Stomach (tissue), 4 donors: ENCODE results near the gene SLC13A2.

ENCODE experiments used
- EP300 ChIP-seq: sonication (generic); formaldehyde crosslinking; IDR thresholded peaks from one replicate; pipeline ENCODE4 v1.6.1; 2017; ENCODE audit warnings: antibody characterized with exemption
- POLR2A ChIP-seq, 4 donors: fragments of 450-650 bp; IDR thresholded peaks; one replicate each; pipeline ENCODE4 v1.6.1; 2016; ENCODE audit warnings: antibody characterized with exemption in 4 of 4, control low read depth in 2 of 4, mild to moderate bottlenecking in 1 of 4, moderate library complexity in 1 of 4
- TF ChIP-seq, protein P1 (sequence below), 7 experiments: fragments of 450-650 bp in 4 of 7; fragments of 200-600 bp in 3 of 7; sonication (generic) in 3 of 7; IDR thresholded peaks; one replicate each; pipeline ENCODE4 v1.5.1; 2016 to 2019; ENCODE audit warnings: antibody characterized with exemption in 7 of 7, control low read depth in 2 of 7, mild to moderate bottlenecking in 1 of 7

DNA sequence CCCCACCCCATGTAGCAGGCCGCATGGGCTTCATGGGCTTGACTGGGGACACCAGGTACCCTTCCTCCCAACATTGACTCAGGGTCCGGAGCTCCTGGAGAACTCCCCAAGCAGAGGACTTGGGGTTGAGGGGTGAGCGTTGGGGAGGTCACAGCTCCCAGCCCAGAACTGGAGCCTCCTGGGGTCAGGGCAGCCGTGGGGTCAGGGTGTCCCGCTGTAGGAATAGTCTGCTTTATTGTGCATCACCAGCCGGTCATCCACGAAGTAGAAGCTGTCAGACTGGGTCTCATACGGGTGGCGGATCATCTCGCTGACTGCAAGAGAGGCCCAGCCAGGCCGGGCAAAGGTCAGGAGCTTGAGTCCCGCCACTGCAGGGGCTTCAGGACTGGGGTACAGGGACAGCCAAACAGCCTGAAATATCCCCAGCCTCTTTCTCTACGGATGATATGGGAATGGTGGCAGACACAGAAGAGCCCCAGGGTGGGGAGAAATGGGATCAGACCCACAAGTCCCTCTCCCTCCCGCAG, 73.7 kb downstream of the SLC13A2 start:
- TF ChIP-seq, protein P1, sequence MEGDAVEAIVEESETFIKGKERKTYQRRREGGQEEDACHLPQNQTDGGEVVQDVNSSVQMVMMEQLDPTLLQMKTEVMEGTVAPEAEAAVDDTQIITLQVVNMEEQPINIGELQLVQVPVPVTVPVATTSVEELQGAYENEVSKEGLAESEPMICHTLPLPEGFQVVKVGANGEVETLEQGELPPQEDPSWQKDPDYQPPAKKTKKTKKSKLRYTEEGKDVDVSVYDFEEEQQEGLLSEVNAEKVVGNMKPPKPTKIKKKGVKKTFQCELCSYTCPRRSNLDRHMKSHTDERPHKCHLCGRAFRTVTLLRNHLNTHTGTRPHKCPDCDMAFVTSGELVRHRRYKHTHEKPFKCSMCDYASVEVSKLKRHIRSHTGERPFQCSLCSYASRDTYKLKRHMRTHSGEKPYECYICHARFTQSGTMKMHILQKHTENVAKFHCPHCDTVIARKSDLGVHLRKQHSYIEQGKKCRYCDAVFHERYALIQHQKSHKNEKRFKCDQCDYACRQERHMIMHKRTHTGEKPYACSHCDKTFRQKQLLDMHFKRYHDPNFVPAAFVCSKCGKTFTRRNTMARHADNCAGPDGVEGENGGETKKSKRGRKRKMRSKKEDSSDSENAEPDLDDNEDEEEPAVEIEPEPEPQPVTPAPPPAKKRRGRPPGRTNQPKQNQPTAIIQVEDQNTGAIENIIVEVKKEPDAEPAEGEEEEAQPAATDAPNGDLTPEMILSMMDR (IDR thresholded peaks at IDR 0.05) = no peak
- TF ChIP-seq EP300 (no peak), POLR2A (IDR thresholded peaks at IDR 0.05) (no peak)
